ENCODE data around the gene PUS10.
"Not testable (repeated sequence)": the region's sequence is repeated elsewhere in the genome, so short reads cannot be mapped to it uniquely, and the experiment has no call there.

Gene PUS10

DNA sequence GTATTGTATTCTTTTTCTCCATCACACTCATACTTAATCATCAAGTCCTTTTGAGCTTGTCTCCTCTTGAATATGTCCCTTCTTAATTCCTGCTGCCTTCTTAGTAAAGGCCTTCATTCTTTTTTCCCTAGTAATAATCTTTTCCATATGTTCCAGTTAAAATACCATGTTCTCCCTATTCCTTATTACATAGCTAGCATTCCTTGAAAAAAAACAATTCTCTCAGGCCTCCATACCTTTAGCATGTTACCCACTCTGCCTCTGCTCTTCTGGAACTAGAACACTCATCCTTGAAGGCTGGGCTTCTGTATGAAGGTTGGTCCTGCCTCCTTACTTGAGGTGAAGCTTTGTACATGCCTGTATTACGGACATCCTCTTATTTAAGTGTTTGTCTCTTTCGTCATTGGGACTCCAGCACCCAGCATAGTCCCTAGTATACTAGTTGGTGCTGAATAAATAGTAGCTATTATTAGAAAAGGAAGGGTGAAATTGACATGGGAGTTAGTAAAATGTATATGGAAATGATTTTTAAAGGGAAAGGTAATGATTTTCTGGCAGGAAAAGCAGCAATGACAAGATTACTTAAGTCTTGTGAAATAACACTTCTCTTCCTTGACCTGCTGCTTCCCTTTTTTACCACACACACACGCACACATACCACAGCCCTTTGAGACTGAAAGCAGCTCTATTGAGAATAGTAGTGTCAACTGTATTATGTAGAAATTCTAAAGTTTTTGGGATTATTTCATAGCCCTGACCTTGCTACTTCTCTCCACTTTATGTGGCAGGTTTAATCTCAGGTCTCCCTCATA lies 91.1 kb downstream of the PUS10 start:
- DNase-seq, result no peak

DNA sequence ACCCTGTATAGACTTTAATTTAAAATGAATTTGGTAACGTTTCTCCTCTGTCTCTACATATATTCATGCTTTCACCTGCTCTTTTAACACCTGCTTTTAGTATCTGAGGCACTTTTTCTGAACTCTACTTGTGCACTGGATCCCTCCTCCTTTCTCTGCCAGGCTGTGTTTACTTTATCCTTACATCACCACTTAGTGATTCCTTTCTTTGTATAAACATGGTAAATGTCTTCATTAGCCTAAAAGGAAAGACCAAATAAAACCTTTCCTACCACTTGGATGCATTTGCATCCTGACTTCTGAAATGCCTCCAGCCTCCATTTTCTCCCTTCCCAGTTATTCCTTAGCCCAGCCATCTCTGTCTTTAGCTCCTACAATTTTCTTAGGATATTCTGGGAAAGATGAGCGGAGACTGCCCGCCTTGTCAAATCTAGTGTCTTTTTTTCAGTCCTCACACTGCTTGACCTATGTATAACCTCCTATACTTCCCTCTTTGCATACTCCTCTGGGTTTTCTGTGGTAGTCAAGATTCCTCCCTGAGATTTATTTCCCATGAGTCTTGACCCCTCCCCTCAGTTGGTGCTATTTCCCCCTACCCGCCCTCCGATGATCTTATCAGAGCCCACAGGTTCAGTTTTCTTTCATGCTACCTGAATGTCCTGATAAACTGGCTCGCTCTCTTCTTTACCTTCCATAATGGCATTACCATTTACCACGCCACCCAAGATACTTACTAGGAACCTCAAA lies 91.9 kb downstream of the PUS10 start:
- no peak for DNase-seq

GRCh38 chr2:60907329-60907728 lies 110.7 kb downstream of the PUS10 start:
- no peak for DNase-seq

DNA sequence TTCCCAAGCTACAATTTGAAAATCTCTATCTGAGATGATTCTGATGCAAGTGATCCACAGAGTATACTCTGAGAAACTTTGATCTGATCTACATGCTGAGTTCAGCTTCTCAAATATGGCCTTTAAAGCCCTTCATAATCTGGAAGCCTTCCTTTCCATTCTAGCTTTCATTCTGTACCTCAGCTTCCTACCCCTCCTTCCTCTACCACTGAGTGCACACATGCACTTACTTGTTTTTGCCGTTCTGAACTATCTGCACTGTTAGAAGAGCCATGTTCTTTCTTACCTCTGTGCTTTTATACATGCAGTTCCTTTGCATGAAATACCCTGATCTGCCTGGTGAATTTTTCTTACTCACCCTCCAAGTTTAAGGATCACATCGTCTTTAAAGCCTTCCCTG lies 111.7 kb downstream of the PUS10 start:
- no peak for DNase-seq

- DNase-seq, result not testable (repeated sequence)
Measured at GRCh38 chr2:60905867-60906266, 112.2 kb downstream of the PUS10 start.

GRCh38 chr2:60901296-60901695 lies 116.8 kb downstream of the PUS10 start:
- not testable (repeated sequence) for DNase-seq

DNA sequence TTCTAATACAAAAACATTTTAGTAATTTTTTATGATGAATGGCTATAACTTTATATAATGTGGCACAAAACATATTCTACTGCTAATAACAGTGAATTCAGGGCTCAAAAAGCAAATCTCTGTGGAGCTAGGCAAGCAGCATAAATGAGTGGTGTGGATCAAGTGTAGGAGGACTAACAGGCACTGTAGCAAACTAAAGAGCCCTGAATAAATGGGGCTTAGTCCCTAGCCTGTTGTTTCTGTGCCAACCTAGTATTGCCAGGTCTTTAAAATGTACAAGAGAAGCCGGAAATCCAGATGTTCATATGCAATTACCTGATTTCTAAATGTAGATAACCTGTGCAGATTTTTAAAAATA lies 118.2 kb downstream of the PUS10 start:
- DNase-seq, result no peak

DNA sequence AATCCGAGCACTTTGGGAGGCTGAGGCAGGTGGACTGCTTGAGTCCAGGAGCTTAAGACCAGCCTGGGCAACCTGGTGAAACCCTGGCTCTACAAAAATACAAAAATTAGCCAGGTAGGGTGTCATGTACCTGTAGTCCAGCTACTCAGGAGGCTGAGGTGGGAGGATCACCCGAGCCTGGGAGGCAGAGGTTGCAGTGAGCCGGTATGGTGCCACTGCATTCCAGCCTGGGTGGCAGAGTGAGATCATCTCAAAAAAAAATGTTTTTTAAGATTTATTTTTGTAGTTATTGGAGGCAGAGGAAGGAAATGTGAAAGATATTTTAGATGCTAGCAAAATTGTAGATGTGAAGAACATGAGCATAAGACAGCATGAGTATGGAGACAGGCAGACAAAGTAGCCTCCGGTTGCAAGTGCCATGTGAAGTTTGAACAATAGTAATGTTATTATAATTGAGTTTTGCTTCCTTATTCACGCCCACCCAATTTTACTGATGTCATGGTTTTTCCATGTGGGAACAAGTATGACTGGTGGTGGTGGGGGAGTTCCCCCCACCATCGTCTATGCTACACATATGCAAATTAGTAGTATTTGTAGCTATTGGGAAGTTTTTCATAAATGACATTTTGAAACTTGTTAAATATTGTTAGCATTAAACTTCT lies 118.7 kb downstream of the PUS10 start:
- no peak for DNase-seq

GRCh38 chr2:60898567-60898966 lies 119.5 kb downstream of the PUS10 start:
- DNase-seq, result no peak

Data from CD4-positive, alpha-beta T cell treated with Interleukin-12 subunit alpha and Interleukin-12 subunit beta, for 1 hour (primary cell).